Progenitor cell of endocrine pancreas (in vitro differentiated cells): ENCODE measurements around the gene SLC35E1. TPM values are rescaled to one million over a fixed set of nuclear protein-coding genes. Genes with fewer than 3 reads are reported as not detected.

Source experiments
- DNase-seq: peaks from one replicate; pipeline ENCODE4 v3.0.0; 2021; ENCODE audit warnings: low spot score; ENCODE audit not compliant: unreplicated experiment
- H3K27ac Mint-ChIP-seq: 2 replicates; pipeline ENCODE4 v1.8.0; 2021; ENCODE audit warnings: mild to moderate bottlenecking, moderate library complexity, mixed read lengths
- H3K27me3 Mint-ChIP-seq: 2 replicates; pipeline ENCODE4 v1.8.0; 2021; ENCODE audit warnings: mixed read lengths
- H3K36me3 Mint-ChIP-seq: 2 replicates; pipeline ENCODE4 v1.8.0; 2022; ENCODE audit warnings: mixed read lengths; ENCODE audit not compliant: insufficient read depth
- H3K4me1 Mint-ChIP-seq: 2 replicates; pipeline ENCODE4 v1.8.0; 2021; ENCODE audit warnings: low read depth, mixed read lengths
- H3K4me3 Mint-ChIP-seq: 2 replicates; pipeline ENCODE4 v1.8.0; 2021; ENCODE audit warnings: low read depth, mild to moderate bottlenecking, moderate library complexity, mixed read lengths
- H3K9me3 Mint-ChIP-seq: 2 replicates; pipeline ENCODE4 v1.8.0; 2021; ENCODE audit warnings: low read depth, mixed read lengths
- total RNA-seq: library from RNA; stranded (reverse); gene quantifications from 2 replicates; pipeline ENCODE4 v1.2.1, GENCODE V29; 2021
- TF ChIP-seq, protein P1 (sequence below): fragments of 200-600 bp; sonication (generic); IDR thresholded peaks from one replicate; pipeline ENCODE4 v1.5.0; 2021; ENCODE audit warnings: antibody characterized with exemption, mild to moderate bottlenecking; ENCODE audit not compliant: unreplicated experiment

SLC35E1 gene
- total RNA-seq, 1 donor from 2014 or later = 49.1 TPM

DNA sequence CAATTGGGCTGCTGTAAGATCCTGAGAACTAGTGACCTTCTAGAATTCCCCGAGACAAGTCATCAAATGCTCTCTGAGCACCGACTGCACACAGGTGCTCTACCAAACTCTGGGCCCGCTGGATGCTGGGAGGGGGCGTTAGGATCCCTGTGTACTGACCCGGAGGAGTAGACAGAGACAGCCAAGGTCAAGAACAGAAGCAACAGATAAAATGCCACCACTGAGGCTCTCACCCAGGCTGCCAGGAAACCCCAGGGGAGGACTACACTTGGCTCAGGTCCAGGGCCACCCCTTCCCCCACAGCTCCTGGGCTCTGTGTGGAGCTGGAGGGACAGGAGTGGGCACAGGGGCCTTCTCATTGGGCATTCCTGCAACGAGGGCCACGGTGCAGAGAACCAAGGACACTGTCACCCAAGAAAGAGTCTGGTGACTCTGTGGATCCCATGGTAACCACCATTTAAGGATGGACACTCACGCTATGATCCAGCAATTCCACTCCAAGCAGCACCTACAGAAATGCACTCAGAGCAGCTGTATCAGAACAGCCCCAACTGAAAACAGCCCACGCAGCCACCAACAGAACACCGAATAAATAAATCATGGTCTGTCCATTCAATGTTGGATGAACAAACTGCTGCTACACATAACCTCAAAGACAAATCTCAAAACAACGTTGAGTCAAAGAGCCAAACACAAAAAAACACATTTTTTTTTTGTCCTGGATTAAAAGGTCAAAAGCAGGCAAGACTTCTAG lies 16.8 kb upstream of the SLC35E1 start:
- Mint-ChIP-seq H3K4me3 (no peak overlapping the region), H3K9me3 (no peaks in the 10 kb centered on the region), H3K27me3 (no peaks in the 10 kb centered on the region), H3K27ac (peak overlapping the region; percentile 41), H3K36me3 (no peaks in the 10 kb centered on the region), H3K4me1 (peaks cover 18% of the 10 kb centered on the region)
- TF ChIP-seq, protein P1, sequence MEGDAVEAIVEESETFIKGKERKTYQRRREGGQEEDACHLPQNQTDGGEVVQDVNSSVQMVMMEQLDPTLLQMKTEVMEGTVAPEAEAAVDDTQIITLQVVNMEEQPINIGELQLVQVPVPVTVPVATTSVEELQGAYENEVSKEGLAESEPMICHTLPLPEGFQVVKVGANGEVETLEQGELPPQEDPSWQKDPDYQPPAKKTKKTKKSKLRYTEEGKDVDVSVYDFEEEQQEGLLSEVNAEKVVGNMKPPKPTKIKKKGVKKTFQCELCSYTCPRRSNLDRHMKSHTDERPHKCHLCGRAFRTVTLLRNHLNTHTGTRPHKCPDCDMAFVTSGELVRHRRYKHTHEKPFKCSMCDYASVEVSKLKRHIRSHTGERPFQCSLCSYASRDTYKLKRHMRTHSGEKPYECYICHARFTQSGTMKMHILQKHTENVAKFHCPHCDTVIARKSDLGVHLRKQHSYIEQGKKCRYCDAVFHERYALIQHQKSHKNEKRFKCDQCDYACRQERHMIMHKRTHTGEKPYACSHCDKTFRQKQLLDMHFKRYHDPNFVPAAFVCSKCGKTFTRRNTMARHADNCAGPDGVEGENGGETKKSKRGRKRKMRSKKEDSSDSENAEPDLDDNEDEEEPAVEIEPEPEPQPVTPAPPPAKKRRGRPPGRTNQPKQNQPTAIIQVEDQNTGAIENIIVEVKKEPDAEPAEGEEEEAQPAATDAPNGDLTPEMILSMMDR = no peak
- no peak for DNase-seq

DNA sequence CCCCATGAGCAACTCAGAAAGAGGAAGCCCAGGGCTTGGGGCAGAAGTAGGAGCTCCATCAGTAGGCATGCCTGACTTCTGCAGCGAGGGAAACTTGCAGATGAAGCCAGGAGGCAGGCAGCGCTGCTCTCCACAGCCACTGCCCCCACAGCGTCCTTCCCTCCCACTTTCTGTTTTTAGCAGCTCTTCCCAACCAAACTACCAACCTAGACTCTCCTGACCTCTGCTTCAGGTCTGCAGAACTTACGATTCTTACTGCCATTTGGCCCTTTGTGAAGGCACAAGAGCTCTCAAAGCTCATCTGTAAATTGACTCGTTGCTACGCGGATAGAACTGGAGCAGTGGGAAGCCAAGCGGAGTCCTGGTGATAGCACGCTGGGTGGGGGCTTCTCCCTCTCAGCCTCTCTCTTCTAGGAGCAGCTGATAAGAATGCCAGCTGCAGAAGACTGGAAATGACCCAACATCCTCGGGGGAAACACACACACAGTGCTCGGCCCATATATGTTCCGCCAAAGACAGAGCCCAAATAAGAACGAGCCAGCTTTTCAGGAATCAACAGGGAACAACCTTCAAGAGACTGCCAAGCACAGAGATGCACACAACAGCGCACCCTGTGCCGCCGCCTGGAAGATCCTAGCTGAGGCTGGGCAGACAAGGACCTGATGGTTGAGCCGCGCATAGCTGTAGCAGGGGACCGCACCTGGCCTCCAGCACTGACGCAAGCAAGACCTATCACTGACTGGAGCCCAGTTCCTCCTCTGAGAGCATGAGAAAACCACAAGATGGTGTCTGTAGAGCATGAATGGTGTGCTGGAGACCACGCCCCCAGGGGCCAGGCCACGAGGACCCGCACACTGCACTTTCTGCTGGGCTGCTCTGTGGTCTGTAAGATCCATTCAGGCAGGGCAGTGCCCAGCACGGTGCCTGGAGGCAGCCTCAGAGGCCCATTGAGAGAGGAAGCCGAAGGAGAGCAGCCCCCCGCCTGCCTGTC lies 15.9 kb upstream of the SLC35E1 start:
- no peak for DNase-seq
- Mint-ChIP-seq H3K4me1 (peaks cover 23% of the 10 kb centered on the region), H3K27me3 (no peaks in the 10 kb centered on the region), H3K36me3 (no peaks in the 10 kb centered on the region), H3K4me3 (no peak overlapping the region), H3K27ac (peak overlapping the region; percentile 65), H3K9me3 (no peaks in the 10 kb centered on the region)
- TF ChIP-seq, protein P1 = no peak

DNA sequence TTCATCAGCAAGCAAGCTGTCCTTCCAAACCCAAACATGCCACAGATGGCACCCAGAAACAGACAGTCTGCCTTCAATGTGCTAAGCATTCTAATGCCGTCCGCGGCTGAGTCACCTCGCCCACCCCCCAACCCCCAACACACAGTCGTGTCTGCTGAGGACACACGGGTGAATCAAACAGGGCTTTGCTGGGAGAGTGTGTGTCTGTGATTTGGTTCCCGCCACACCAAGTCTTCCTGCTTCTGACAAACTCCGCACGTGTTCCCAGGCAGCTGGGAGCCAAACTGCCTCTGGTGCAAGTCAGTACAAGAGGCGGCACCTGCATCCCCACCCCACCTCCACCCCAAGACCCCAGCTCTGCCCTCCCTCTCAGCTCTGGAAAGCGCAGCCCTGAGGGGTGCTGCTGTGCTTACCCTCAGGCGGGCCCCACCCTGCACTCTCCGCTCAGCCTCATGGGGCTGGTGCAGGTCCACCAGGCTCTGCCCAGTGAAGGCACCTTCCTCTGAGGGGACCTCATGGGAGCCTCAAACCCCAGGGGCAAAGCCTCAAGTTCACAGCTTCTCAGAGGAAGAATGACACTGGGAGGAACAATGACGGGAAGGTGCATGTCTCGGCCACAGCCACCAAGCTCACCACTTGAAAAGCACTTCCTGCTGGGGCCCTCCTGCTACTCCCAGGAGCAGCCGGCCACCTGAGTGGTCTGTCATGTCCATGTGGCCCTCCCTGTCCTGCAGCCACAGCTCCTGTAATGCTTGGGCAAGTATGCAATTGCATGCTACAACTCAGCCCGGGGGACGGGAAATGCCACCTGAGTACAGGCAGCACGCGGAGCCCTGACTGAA lies 15.0 kb upstream of the SLC35E1 start:
- peaks cover 23% of the 10 kb centered on the region for H3K4me1 Mint-ChIP-seq
- H3K4me3 Mint-ChIP-seq = no peak overlapping the region
- H3K9me3 Mint-ChIP-seq = no peaks in the 10 kb centered on the region
- TF ChIP-seq, protein P1 = no peak
- no peak for DNase-seq
- H3K36me3 Mint-ChIP-seq = no peaks in the 10 kb centered on the region
- H3K27ac Mint-ChIP-seq = no peak overlapping the region
- H3K27me3 Mint-ChIP-seq = no peaks in the 10 kb centered on the region

DNA sequence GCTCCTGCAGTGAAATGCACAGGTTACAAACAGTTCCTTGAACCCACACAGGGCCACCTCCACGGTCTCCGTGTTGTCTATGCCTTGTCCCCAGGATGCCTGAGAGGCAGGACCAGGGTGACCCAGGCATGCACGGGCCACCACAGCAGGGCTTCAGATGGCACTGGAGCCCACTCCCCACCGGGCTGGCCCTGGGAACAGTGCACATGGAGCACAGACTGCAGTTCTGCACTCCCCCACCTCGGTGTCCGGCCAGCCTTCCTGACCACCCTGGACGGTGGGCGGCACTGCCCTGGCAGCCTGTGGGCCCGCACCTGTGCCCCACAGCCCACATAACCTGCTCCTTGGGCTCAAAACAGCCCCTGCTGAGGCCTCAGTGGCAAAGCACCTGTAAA lies 14.3 kb upstream of the SLC35E1 start:
- H3K4me1 Mint-ChIP-seq = peaks cover 23% of the 10 kb centered on the region
- H3K27ac Mint-ChIP-seq = no peak overlapping the region
- H3K4me3 Mint-ChIP-seq = no peak overlapping the region
- DNase-seq = no peak
- TF ChIP-seq, protein P1 = no peak
- H3K9me3 Mint-ChIP-seq = no peaks in the 10 kb centered on the region
- H3K27me3 Mint-ChIP-seq = no peaks in the 10 kb centered on the region
- no peaks in the 10 kb centered on the region for H3K36me3 Mint-ChIP-seq
